ENCODE measurements around the gene KHDC1.

DNA sequence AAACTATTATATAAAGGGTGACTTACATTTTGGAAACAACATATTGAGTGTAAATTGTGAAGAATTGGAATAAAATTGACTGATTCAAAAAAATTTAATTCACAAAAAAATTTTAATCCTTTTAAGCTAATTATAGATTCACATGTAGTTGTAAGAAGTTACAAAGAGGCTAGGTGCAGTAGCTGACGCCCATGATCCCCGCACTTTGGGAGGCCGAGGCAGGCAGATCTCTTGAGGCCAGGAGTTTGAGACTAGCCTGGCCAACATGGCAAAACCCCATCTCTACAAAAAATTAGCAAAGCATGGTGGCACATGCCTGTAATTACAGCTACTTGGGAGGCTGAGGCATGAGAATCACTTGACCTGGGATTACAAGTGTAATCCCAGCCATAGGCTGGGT, 30.3 kb upstream of the KHDC1 start:
- TF ChIP-seq, protein P1, sequence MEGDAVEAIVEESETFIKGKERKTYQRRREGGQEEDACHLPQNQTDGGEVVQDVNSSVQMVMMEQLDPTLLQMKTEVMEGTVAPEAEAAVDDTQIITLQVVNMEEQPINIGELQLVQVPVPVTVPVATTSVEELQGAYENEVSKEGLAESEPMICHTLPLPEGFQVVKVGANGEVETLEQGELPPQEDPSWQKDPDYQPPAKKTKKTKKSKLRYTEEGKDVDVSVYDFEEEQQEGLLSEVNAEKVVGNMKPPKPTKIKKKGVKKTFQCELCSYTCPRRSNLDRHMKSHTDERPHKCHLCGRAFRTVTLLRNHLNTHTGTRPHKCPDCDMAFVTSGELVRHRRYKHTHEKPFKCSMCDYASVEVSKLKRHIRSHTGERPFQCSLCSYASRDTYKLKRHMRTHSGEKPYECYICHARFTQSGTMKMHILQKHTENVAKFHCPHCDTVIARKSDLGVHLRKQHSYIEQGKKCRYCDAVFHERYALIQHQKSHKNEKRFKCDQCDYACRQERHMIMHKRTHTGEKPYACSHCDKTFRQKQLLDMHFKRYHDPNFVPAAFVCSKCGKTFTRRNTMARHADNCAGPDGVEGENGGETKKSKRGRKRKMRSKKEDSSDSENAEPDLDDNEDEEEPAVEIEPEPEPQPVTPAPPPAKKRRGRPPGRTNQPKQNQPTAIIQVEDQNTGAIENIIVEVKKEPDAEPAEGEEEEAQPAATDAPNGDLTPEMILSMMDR (IDR thresholded peaks at IDR 0.05) = no peak
- TF ChIP-seq POLR2A (IDR thresholded peaks at IDR 0.05) = no peak

Measured in right lobe of liver (tissue), 4 donors.